ENCODE data around the gene SPOP.

GRCh38 chr17:49602783-49603182, 75.1 kb downstream of the SPOP start:
- TF ChIP-seq CTCF (conservative IDR thresholded peaks at IDR 0.05; ENCODE audit: low read depth, low read length) (no peak), RAD21 (IDR thresholded peaks at IDR 0.05; ENCODE audit: low read length) (no peak), MAFK (IDR thresholded peaks at IDR 0.05; ENCODE audit: low read depth, low read length) (no peak), CEBPB (IDR thresholded peaks at IDR 0.05; ENCODE audit: low read depth, low read length) (no peak), RFX5 (IDR thresholded peaks at IDR 0.05; ENCODE audit: low read depth, low read length) (no peak), NFE2L2 (IDR thresholded peaks at IDR 0.05; ENCODE audit: low read depth, low read length) (no peak), USF2 (IDR thresholded peaks at IDR 0.05; ENCODE audit: low read depth, low read length) (no peak), POLR2A (IDR thresholded peaks at IDR 0.05; ENCODE audit: low read depth, low read length) (no peak), MXI1 (IDR thresholded peaks at IDR 0.05; ENCODE audit: borderline replicate concordance, low read depth, low read length) (no peak), BHLHE40 (IDR thresholded peaks at IDR 0.05; ENCODE audit: low read depth, low read length) (no peak), MAZ (IDR thresholded peaks at IDR 0.05; ENCODE audit: borderline replicate concordance, low read depth, low read length) (no peak), SMC3 (IDR thresholded peaks at IDR 0.05; ENCODE audit: low read depth, low read length) (no peak)
